ENCODE data around the gene C1orf226. TPM values are rescaled to one million over a fixed set of nuclear protein-coding genes. Genes with fewer than 3 reads are reported as not detected.

The C1orf226 gene, protein sequence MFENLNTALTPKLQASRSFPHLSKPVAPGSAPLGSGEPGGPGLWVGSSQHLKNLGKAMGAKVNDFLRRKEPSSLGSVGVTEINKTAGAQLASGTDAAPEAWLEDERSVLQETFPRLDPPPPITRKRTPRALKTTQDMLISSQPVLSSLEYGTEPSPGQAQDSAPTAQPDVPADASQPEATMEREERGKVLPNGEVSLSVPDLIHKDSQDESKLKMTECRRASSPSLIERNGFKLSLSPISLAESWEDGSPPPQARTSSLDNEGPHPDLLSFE
- total RNA-seq = 0.85 TPM

DNA sequence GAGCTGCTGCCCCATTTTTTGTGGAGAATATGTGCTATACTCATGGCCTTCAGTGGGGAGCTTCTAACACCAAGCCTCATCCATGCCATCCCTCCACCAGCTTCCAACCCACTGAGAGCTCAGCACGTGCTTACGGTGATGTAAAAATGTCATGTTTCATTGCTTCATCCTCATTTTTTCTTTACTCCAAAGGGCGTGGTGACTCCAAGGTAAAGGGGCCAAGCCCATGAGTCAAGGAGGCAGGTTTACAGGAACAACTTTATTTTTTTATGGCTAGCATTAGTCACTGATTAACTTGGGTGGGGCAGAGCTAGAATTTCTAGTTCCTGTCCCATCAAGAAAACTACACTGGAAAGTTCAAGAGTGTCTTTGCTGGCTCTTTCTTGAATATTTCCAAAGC is at the start of gene C1orf226:
C1orf226 (plus strand) TSS at position 346 of the 400 bp plus-strand sequence. CDS start 174 bp downstream, outside the sequence.
- TF ChIP-seq CTCF (IDR thresholded peaks at IDR 0.05) = no peak
- Histone ChIP-seq H3K27me3 (no peaks in the 10 kb centered on the region), H3K9me3 (no peaks in the 10 kb centered on the region), H3K4me1 (no peaks in the 10 kb centered on the region), H3K4me3 (no peak within 1 kb of the TSS), H3K27ac (no peak within 1 kb of the TSS), H3K36me3 (peaks cover 0 to 9% of the 10 kb centered on the region in 2 donors)
- intact Hi-C loops (cut with DNase I) = no loop called here
- DNase-seq (ENCODE audit: low spot score in 2 of 2) = no peak

DNA sequence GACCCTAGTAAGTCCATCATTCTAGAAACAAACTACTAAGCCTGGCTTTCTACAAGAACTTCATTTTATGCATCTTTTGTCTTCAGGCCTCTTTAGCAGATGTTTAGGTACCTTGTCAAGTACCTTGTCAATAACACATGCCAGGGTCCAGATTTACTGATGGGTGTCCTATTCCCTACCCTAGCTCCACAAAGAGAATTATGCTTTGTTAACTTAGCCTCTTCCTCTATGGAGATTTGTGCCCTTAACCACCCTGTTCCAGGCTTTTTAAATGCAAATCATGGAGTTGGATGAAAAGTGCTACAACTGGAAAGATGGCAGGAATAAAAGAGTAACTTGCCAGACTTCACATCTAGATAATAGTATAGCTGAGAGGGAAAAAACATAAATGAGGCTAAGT is 47.5 kb upstream of the C1orf226 start:
- Histone ChIP-seq H3K27ac (no peak overlapping the region), H3K27me3 (no peaks in the 10 kb centered on the region), H3K36me3 (no peaks in the 10 kb centered on the region), H3K4me1 (peaks cover 0 to 6% of the 10 kb centered on the region in 2 donors), H3K4me3 (no peak overlapping the region), H3K9me3 (no peaks in the 10 kb centered on the region)
- intact Hi-C loops (cut with DNase I) = no loop called here
- no peak for TF ChIP-seq CTCF (IDR thresholded peaks at IDR 0.05)
- DNase-seq (ENCODE audit: low spot score in 2 of 2) = no peak

GRCh38 chr1:162335126-162335525 is 46.4 kb upstream of the C1orf226 start:
- Histone ChIP-seq H3K4me3 (no peak overlapping the region), H3K9me3 (no peaks in the 10 kb centered on the region), H3K4me1 (peaks cover 0 to 4% of the 10 kb centered on the region in 2 donors), H3K27me3 (no peaks in the 10 kb centered on the region), H3K36me3 (no peaks in the 10 kb centered on the region), H3K27ac (no peak overlapping the region)
- TF ChIP-seq CTCF (IDR thresholded peaks at IDR 0.05) = no peak
- intact Hi-C loops (cut with DNase I) = no loop called here
- no peak for DNase-seq (ENCODE audit: low spot score in 2 of 2)

- DNase-seq (ENCODE audit: low spot score in 2 of 2) = no peak
- Histone ChIP-seq H3K4me1 (no peaks in the 10 kb centered on the region), H3K27ac (no peak overlapping the region), H3K4me3 (no peak overlapping the region), H3K36me3 (no peaks in the 10 kb centered on the region), H3K27me3 (no peaks in the 10 kb centered on the region), H3K9me3 (no peaks in the 10 kb centered on the region)
- TF ChIP-seq CTCF (IDR thresholded peaks at IDR 0.05) = no peak
- intact Hi-C loops (cut with DNase I) = no loop called here
These were observed 44.8 kb upstream of the C1orf226 start for GRCh38 chr1:162336621-162337285.

GRCh38 chr1:162342452-162342983 is 39.0 kb upstream of the C1orf226 start:
- no peak overlapping the region for H3K27ac ChIP-seq
- no peak for DNase-seq (ENCODE audit: low spot score in 2 of 2)
- no peak overlapping the region for H3K4me3 ChIP-seq
- H3K36me3 ChIP-seq = peaks cover 0 to 8% of the 10 kb centered on the region in 2 donors
- no peaks in the 10 kb centered on the region for H3K9me3 ChIP-seq
- H3K4me1 ChIP-seq = no peaks in the 10 kb centered on the region
- no peaks in the 10 kb centered on the region for H3K27me3 ChIP-seq
- intact Hi-C loops (cut with DNase I) = no loop called here
- no peak for TF ChIP-seq CTCF (IDR thresholded peaks at IDR 0.05)

Data from ascending aorta (tissue), 2 donors.